Measurements from ENCODE around the gene ISOC2. TPM values are rescaled to one million over a fixed set of nuclear protein-coding genes. Genes with fewer than 3 reads are reported as not detected.
A peak's percentile ranks its signal among the peaks of the same experiment; 100 is the strongest.

Gene ISOC2
- total and polyA plus RNA-seq, 9 of the 15 experiments (the other 6 are each of a cell fraction or from before 2014, with no cell fraction given), result 1.2 to 229 (median 58.3) TPM

- DNase-seq (ENCODE audit: extremely low read depth in 1 of 4, low spot score in 3 of 4), result peak; percentile 88 to 99 (median 94)
- no peaks in the 10 kb centered on the region for H3K9me3 ChIP-seq (replicated peaks; ENCODE audit: control insufficient read depth, insufficient read depth, low read depth, low read length)
- POLR2A ChIA-PET, result interaction anchor here (0.6 to 2.0 kb wide), 12 partner anchors 8 to 312 kb away, joined by 3 to 7 read pairs (median 4); partner anchors contain the start of genes FIZ1, ISOC2, UBE2S and ZNF628
- H3K9me1 ChIP-seq (ENCODE audit: control insufficient read depth, insufficient read depth, low read length), result no peaks in the 10 kb centered on the region
- no peak overlapping the region for H2AFZ ChIP-seq (ENCODE audit: low read depth, low read length)
- peak; percentile 96 for FAIRE-seq
- in situ Hi-C loops (cut with MboI), result no loop called here
- H4K20me1 ChIP-seq (replicated peaks; ENCODE audit: control insufficient read depth, insufficient read depth, low read length), result no peaks in the 10 kb centered on the region; the same call in 1 of the 2 replicates
- H3K4me2 ChIP-seq (ENCODE audit: insufficient read depth, low read length), result peak overlapping the region; percentile 53; the same call in 1 of the 2 replicates
- peaks cover 6% of the 10 kb centered on the region; the same call in 2 of the 3 replicates for H3K79me2 ChIP-seq (ENCODE audit: control insufficient read depth, insufficient read depth, low read length)
- intact Hi-C loops (cut with micrococcal nuclease), result loop anchor here (1.0 to 5.0 kb wide), 2 partner anchors 8 to 66 kb away; partner anchors contain the start of genes ISOC2 and RPL28
- 1% methylated on average over 12 of the region's 34 CpGs for WGBS (ENCODE audit: insufficient coverage, low coverage, missing lambda C conversion rate)
- H3K9ac ChIP-seq (ENCODE audit: insufficient read depth in 1 of 2, low read depth in 2 of 2, low read length in 2 of 2), result peak overlapping the region in 1 of 2 experiments; percentile 15; a peak in 2 of 4 replicates
- peaks cover 29% of the 10 kb centered on the region; the same call in 2 of the 3 replicates for H3K36me3 ChIP-seq (ENCODE audit: control insufficient read depth, insufficient read depth, low read length)
- peak; percentile 98 for ATAC-seq
- no TSS peak for BruUV-seq (replicated peaks)
- H3K4me1 ChIP-seq (replicated peaks in 1 of 2; ENCODE audit: control insufficient read depth in 2 of 2, insufficient read depth in 2 of 2, low read length in 2 of 2), result peaks cover 0 to 70% of the 10 kb centered on the region in 2 experiments
- CTCF ChIA-PET (ENCODE audit: low intra/inter-chr PET ratio), result interaction anchor here (1.1 kb wide), 1 partner anchor 51 kb away, joined by 6 read pairs; no protein-coding TSS in a partner anchor
- H3K4me3 ChIP-seq, result peak overlapping the region; percentile 28
- peaks cover 0 to 7% of the 10 kb centered on the region in 2 experiments; a peak in 4 of 5 replicates for H3K27me3 ChIP-seq (ENCODE audit: control insufficient read depth in 2 of 2, insufficient read depth in 2 of 2, low read length in 2 of 2)
- H3K27ac ChIP-seq (ENCODE audit: extremely low read depth, low read depth, low read length), result no peak overlapping the region
- no peak for TF ChIP-seq RBBP5 (IDR thresholded peaks at IDR 0.05; ENCODE audit: borderline replicate concordance, insufficient read depth, low read length, poor library complexity, severe bottlenecking)
- peak; percentile 30 for TF ChIP-seq SP2 (IDR thresholded peaks at IDR 0.05; ENCODE audit: extremely low read depth, low read depth, low read length, poor library complexity, severe bottlenecking)
- TF ChIP-seq BHLHE40 (IDR thresholded peaks at IDR 0.05; ENCODE audit: low read length), result peak; percentile 77
- TF ChIP-seq ELF2 (CRISPR knock-in tag; IDR thresholded peaks at IDR 0.05), result peak; percentile 95
- peak; percentile 79 for TF ChIP-seq FOS (IDR thresholded peaks at IDR 0.05; ENCODE audit: extremely low read depth, insufficient read length)
- TF ChIP-seq ZNF384 (IDR thresholded peaks at IDR 0.05; ENCODE audit: low read depth, low read length), result no peak
- no peak for TF ChIP-seq ZNF431 (CRISPR knock-in tag; IDR thresholded peaks at IDR 0.05)
- TF ChIP-seq RBFOX2 (IDR thresholded peaks at IDR 0.05; ENCODE audit: low read depth, low read length), result peak; percentile 44
- TF ChIP-seq, protein P1, sequence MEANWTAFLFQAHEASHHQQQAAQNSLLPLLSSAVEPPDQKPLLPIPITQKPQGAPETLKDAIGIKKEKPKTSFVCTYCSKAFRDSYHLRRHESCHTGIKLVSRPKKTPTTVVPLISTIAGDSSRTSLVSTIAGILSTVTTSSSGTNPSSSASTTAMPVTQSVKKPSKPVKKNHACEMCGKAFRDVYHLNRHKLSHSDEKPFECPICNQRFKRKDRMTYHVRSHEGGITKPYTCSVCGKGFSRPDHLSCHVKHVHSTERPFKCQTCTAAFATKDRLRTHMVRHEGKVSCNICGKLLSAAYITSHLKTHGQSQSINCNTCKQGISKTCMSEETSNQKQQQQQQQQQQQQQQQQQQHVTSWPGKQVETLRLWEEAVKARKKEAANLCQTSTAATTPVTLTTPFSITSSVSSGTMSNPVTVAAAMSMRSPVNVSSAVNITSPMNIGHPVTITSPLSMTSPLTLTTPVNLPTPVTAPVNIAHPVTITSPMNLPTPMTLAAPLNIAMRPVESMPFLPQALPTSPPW (CRISPR knock-in tag; IDR thresholded peaks at IDR 0.05), result peak; percentile 98
- TF ChIP-seq ZNF224 (CRISPR knock-in tag; IDR thresholded peaks at IDR 0.05), result no peak
- no peak for TF ChIP-seq MAFK (IDR thresholded peaks at IDR 0.05; ENCODE audit: low read length)
- TF ChIP-seq, protein P2, sequence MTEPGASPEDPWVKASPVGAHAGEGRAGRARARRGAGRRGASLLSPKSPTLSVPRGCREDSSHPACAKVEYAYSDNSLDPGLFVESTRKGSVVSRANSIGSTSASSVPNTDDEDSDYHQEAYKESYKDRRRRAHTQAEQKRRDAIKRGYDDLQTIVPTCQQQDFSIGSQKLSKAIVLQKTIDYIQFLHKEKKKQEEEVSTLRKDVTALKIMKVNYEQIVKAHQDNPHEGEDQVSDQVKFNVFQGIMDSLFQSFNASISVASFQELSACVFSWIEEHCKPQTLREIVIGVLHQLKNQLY (CRISPR knock-in tag; conservative IDR thresholded peaks at IDR 0.05), result no peak
- peak; percentile 69 for TF ChIP-seq GABPB1 (CRISPR knock-in tag; IDR thresholded peaks at IDR 0.05)
- TF ChIP-seq ATF1 (CRISPR knock-in tag; IDR thresholded peaks at IDR 0.05), result no peak
- 0 out of 2 replicates have a peak, but pooled peaks have one; percentile 28 for TF ChIP-seq ATF1 (tag; IDR thresholded peaks at IDR 0.05)
- TF ChIP-seq FOXK2 (conservative IDR thresholded peaks at IDR 0.05 in 1 of 2, IDR thresholded peaks at IDR 0.05 in 1 of 2; ENCODE audit: low read depth in 2 of 2), result peak in 1 of 2 experiments; percentile 99; a peak in 2 of 4 replicates
- TF ChIP-seq ARNT (IDR thresholded peaks at IDR 0.05), result peak in 1 of 2 experiments; percentile 61; a peak in 1 of 4 replicates
- TF ChIP-seq POLR2G (IDR thresholded peaks at IDR 0.05; ENCODE audit: low read depth, low read length), result peak; percentile 21
- TF ChIP-seq NCOA2 (IDR thresholded peaks at IDR 0.05; ENCODE audit: partially characterized antibody in 2 of 2), result no peak
Measured at GRCh38 chr19:55452749-55453346, 8.6 kb downstream of the ISOC2 start.
